ENCODE results near the gene GNLY.

GNLY gene

DNA sequence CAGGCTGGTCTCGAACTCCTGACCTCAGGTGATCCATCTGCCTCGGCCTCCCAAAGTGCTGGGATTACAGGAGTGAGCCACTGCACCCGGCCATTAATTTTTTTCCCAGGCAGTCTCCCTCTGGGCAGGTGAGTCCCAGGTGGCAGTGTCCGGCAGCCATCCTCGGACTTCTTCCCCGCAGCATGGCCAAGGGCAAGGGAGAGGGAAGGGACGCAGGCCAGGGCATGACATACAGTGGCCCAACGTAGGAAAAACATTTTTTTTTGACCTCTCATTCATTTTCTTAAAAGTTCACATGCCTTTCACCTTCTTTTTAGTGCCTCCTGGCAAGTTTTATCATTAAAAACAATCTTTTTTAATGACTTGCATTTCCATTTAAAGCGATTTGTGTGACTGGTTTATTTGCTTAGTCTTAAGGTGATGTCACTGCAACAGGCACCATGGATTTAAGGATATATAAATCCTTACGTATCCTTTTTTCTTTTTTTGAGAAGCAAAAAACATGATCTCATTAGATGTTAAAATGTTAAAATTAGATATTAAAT, 36.6 kb downstream of the GNLY start:
- DNase-seq: no peak

DNA sequence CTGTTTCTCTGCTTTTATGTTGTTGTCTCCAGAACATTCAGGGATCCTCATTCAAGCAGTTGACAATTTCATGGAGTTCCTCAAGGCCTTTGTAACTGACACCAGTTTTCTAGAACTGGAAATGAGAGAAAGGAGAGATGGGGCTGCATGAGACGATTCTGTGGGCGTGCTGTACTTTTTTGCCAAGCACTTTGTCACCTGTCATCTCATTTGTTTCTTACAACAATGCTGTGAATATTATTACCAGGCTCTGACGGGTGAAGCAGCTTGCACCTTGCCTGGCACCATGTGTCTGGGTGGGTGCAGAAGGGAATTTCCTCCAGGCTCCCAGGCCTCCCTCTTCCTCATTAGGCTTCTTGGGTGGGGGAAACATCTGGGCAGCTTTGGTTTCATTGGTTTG, 37.4 kb downstream of the GNLY start:
- DNase-seq: no peak

DNA sequence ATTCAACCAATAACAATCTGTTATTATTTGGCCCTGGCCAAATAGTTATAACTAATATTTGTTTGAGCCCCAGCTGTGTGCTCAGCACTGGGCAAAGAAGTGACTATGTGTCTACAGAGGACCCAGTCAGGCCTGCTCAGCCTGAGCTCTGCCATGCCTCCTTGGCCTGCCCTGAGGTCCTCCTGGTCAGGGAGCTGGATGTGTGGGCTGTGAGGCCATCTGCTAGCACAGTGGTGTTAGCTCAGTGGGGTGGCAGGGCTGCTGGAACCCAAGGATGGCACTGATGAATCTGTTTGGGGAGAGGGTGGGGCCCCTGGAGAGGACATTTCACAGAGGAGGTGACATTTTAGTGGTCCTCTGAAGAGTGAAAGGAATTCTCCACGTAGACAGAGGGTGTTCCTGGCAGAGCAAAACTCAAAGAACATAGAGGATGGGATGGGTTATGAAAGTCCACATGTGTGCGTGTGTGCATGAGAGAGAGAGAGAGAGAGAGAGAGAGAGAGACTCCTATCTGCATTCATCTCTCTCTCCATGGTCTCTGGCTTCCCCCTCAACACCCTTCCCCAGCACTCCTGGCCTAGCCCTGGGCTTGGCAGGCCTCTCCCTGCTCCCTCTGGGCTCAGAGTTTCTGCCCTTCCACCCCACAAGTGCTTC, 38.4 kb downstream of the GNLY start:
- no peak for DNase-seq

DNA sequence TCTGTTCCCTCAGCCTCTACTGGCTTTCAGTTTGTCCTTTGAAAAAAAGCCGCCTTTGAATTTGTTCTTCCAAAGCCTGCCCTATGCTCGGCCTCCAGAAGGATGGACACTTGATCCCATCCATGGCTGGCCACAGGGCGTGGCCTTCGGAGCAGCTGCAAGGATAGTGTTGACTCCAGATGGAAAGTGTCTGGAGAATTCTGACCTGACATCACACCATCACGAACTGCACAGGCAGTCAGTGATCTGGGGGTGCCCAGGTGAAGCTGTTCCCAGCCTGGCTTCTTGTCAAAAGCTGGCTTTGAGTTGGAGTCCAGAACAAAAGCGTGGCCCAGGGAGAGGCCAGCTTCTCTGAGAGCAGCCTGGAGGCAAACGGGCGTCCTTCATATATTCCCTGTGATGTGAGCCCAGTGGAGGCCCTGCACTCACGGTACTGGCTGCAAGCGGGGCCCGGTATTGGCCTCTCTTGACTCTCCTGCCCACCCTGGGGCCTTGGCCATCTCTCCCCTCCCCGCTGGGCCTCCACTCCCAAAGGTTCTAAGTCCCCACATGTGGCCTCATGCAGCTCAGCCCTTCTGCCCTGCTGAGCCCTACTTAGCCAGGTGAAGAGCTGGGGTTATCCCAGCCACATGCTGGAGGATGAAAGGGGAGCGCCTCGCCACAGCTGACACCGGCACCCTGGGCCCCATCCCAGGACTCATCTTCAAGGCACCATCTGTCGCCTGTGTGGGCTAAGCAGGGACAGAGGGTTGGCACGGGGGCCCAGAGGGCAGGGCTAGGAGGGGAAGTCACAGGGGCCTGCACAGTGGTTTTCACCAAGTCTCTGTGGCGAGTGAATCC, 39.2 kb downstream of the GNLY start:
- DNase-seq: no peak

DNA sequence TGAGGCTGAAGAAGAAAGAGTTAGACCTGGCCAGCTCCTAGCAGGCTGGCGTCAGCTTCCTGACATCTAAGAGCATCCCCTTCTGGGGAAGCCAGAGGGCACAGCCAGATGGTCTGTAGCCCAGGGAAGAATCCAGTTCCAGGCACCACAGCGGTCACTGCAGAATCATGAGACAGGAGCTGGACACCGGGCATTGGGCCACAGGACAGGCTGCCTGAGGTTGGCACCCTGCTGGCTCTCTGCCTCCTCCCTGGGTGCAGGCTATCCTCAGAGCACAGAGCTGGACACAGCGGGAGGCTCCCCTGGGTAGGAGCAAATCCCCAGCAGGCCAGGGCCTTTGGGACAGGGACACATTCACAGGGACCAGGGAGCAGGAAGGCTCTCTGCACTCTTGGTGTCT, 39.9 kb downstream of the GNLY start:
- no peak for DNase-seq

DNA sequence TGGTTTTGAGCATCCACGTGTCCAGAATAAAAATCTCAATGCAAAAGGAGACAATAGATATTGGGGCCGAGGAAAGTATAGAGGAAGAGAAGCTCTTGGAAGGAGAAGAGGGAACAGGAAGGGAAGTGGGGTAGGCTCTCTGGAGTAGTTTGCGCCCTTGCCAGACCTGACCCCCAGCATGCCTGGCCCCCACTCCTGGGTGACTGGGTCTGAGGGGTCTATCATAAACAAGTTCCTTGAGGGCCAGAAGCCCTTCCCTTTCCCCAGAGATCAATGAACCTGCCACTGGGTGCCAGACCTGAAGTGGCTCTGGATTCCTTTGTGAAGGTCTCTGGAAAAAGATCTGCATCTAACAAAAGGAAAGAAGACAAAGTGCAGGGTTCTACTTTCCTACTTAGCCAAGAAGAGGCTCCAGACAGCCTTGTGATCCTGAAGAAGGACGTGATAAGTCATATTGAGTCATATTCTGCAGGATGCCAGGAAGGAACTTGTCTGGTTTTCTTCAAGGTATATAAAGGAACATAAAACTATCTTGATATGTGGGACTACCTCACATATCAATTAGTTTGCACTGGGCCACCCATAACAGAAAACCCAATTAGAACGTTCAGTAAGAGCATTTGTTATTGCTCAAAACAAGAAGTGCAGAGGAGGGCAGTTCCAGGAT, 40.9 kb downstream of the GNLY start:
- DNase-seq: no peak

DNA sequence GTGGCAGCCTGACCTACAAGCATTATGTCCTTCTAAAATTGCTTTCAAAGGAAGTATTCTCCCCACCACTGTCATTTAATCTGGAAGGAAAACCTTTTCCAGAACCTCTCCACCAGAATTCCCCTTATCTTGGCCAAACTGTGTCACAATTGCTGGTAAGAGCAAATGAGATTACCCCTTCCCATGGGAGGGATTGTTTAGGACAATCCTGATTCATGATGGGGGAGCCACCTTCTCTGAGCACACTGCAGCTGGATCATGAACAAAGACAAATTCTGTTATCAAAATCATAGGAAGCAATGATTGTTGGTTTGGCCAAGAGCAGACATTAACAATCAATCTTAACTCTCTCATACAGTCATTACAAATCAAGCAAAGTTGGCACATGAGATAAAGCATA, 41.5 kb downstream of the GNLY start:
- no peak for DNase-seq

DNA sequence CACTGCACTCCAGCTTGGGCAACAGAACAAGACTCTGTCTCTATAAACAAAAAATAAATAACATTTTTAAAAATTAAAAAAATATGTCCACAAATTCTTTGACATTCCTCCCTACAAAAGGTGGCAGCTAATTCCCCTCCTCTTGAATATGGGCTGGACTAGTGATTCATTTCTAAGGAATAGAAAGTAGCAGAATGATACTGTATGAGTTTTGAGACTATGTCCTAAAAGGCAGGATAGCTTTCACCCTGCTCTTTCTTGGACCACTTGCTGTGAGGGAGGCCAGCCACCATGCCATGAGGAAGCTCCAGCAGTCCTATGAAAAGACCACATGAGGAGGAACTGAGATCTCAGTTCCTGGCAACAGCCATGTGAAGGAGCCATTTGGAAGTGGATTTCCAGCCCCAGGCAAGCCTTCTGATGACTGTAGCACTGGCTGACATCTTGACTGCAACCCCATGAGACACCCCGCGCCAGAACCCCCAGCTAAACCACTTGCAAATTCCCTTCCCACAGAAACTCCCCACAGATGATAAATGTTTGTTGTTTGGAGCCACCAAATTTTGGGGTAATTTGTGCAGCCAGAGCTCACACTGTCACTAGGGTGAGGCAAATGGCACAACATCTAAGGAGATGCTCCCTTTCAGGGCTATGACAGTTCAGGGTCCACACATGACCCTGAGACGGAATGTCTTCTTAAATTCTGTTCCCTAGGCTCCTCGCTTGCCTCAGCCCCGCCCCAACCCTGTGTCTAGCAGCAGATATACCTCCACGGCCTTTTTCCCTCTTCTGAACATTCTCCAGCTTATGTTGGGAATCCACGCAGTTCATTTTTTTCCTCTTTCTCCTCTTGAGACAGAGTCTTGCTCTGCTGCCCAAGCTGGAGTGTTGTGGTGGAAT, 42.5 kb downstream of the GNLY start:
- no peak for DNase-seq

DNA sequence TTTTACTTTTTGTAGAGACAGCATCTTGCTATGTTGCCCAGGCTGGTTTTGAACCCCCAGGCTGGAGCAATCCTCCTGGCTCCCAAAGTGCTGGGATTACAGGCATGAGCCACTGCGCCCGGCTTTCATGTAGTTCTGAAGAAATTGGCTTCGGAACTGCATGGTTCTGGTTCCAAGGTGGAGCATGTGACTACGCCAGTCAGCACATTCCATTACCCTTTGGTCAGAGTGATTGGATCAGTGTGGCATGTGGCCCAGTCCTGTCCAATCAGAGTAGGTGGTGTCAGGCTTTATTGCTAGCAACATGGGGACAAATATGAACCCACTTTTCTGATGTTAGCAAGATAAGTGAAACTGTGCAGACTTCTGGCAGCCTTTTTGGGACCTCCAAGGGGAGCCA, 43.3 kb downstream of the GNLY start:
- no peak for DNase-seq

DNA sequence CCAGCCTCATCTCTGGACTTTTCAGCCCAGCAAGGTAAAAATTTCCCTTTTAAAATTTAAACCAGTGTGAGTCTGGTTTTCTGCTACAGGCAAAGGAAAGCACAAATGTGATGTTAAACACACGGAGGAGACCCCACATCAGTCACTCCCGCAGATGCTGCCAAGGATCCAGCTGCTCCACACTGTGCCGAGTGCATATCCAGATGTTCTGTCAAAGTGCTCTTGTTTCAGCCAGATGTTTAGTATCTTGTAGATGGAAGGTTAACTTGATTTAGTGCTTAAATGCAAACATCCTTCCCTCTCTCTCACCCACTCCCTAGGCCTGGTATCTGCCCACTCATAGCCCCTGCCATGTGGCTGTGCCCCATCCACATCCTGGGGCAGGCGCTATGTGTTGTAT, 43.8 kb downstream of the GNLY start:
- no peak for DNase-seq

DNA sequence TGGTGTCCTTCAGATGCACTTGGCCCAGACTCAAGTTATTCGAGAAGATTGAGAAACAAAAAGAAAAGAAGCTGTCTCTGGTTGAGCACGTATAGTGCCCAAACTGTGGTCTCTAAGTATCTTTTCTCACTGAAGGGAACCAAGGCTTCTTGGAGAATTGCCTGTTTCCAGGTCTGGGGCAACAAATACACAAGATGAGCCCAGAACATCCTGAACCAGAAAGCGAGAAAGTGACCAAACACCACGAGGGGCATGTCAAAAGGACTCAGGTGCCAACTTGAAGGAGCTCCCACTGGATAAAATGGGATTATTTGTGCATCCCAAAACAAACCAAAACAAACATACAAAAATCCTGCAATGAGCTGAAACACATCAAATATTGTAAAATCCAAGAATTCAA, 46.0 kb downstream of the GNLY start:
- no peak for DNase-seq

DNA sequence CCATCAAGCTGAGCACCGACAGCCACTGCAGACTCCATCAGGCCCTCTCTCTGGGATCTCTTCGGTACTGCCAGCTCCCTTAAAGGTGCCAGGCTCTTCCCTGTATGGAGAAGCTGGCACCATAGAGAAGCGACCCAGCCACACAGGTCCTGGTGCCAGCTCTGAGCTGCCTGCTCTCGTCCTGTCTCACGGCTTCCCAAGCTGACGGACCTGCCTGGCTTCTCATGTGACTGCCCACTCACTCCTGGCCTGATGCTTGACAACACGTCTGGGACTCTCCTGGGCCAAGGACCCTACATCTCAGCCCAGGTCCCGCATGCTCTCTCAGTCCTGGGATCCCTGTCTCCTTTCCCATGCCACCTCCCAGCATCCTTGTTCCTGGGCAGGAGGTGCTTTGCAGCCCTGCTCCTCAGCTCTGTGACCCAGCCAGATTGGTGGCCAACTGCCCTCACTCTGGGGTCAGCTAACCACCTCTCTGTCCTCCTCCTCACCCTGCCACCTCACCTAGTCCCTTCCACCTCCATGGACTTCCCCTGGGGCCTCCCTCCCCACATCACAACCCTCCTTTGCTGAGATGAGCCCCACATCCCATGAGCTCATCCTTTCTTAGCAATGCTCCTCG, 47.2 kb downstream of the GNLY start:
- DNase-seq: no peak

DNA sequence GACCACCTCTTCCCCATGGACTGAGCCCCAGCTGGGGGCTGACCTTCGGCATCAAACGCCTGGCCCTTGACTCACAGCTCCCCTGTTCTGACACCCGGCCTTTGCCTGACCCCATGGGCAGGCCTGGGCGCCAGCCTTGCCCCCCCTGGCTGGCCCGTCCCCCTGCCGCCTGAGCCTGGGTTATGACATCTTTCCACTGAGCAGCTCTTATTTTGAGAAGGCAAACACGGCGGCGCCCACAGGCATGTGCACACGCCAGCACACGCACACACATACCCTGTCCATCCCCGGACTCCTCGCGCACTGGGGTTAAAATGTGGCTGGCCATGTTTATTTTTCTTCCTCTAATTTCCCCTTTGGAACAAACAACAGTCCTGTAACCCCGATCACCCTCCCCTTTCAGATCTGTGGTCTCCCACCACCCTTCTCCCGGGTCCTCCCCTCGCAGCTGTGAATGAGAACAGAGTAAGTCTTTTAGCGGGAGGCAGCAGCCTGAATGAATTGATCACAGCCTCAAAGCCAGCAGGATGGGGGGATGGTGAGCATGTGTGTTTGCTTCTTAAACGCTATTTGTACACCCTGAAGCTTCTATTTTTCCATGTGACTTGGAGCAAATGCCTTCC, 47.8 kb downstream of the GNLY start:
- DNase-seq: no peak

DNA sequence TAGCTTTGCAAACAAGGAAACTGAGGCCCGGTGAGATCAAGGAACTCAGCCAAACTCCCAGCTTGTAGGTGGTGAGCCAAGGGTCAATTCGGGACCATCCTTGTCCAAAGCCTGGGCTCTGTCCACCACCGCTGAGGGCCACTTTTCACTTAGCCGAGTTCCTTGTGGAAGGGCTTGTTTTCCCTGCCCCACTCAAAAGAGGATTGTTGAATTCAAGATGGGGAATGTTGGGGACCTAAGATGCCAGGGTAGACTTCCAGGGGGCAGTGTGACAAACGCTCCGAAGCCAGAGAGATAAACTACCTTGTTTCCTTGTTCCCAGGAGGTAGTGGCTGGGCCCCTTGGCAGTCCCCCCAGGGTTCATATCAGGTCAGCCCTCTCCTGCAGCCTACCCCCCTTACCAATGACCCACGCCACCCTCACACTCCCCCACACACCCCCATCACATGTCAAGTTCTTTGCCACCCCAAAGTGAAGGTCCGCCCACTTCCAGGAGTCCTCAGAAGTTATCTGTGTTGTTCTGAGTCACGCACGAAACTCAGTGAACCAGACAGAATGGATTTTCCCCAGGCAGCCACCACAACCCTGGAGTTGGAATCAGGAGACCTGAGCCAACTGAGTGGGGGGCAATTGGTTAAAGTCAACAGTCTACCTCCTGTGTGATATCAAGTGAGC, 49.3 kb downstream of the GNLY start:
- DNase-seq: no peak

DNA sequence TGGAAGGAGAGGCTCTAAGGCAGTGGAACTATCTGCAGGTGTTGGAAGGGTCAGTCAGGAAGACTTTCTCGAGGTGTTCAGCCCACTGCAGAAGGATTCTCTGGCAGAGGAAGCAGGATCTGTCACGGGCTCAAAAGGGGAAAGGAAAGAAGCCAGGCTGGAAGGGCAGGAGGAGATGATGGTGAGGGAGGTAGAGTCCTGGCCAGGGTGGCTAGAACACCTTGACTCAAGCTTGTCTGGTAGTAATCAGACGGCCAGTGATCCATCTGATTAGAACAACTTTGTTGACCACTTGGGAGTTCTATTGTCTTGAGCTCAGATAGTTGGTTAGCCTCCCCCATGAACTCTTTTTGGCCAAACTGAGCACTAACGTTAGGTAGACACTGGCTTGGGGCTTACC, 49.9 kb downstream of the GNLY start:
- DNase-seq: no peak

DNA sequence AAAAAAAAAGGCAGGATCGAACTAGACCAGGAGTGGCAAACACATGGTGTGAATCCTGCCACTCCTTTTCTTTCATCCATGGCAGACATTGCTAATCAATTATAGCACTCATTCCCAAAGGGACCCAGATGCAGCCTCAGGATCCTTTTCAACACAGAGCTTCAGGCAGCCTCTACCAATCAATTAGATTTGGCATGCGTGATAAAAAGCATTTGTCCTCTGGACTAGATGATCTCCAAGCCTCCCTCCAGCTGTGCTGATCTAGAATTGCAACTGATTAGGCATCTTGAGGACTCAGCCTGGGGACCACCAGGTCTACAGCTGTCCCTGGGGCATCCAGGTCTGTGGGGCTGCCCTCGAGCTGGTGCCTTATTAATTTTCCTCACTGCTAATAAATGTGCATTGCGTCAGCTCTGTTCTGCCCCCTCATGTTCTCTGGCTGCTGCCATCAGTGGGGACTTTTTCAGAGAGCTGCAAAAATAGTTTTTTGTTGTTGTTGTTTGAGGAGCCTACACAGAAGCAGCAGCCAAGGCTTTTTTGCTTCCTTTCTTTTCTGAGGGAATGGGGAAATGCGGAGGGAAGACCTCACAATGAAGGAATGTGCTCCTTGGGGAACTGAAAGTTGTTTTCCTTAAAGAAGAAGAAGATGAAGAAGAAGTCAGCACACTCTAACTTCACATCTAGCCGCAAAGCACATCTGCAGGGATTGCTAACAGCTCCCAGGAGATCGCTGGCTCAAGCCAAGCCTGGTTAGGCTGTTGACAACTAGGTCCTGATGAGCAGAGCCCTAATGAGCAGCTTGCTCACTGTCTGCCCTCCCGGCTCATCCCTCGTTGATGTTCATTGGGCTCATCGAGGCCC, 50.8 kb downstream of the GNLY start:
- no peak for DNase-seq

DNA sequence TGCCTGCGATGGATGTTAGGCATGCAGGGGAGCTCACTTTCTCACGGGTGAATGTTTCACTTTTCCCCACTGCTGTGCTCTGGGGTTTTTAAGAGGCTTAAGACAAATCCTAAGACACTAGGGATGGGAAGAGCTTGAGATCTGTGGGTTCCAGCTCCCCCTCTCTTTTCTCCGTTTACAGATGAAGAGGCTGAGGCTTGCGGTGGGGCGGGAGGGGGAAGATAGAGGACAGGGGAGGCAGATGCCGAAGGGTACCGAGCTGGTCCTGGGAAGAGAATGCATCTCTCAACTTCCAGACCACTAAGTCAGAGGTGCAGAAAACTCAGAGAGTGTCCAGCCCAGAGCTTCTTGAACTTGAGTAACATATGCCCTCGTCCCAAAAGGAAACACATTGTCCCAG, 51.5 kb downstream of the GNLY start:
- no peak for DNase-seq

DNA sequence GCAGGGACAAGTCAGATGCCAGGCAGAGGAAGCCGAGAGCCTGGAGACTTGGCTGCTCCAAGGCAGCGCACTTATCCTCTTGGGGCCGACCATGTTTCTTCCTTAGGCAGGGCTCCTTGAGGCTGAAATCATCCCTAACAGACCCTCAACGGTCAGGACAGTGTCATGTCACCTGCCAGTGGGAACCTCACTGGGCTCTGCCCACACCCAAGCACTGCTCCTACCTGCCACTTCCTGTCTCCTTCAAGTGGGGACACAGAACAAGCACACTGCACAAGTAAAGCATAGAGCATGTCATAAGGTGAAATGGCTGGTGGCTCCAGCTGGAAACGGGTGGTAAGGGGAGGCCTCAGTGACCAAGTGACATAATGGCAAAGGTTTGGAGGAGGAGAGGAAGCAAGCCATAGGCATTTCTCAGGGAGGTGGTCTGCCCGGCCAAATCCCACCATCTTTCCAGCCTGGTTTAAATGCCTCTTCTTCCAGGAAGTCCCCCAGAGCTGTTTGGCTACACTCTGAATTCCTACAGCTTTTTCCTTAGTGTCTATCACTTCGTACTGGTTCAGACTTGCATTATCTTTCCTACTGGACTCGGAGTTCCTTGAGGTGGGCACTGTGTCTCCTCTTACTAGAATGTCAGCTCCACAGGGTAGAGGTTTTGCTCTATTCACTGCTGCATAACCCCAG, 52.3 kb downstream of the GNLY start:
- no peak for DNase-seq

DNA sequence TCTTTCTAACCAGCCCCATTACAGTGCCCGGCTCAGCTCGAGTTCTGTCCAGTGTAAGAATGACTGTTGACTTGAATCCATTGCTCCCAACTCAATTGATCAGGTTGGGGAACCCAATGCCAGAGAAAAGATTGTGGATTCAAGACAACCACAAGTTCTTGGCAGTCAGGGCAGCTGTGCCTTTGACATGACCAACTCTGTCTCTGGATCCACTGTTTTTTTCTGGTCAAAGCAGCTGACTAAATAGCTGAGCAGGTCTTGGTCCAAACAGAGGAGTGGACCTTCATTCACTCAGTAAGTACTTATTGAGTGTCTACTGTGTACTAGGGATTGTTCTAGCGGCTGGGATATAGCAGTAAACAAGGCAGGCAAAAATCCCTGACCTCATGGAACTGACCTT, 53.3 kb downstream of the GNLY start:
- DNase-seq: no peak

Measured in T-helper 2 cell (primary cell).